NCI-H1417 (cell line): ENCODE results near the gene PLBD2.

Experiments used
- DNase-seq, 3 experiments: peaks; one replicate each; lab custom pipeline; 2025; lab: John Stamatoyannopoulos, UW

PLBD2 gene

GRCh38 chr12:113369391-113369985, 11.1 kb downstream of the PLBD2 start:
- DNase-seq, result no peak

GRCh38 chr12:113370923-113371682, 12.7 kb downstream of the PLBD2 start:
- DNase-seq, result no peak

- DNase-seq, result no peak
Measured at GRCh38 chr12:113371808-113372207, 13.4 kb downstream of the PLBD2 start.

- DNase-seq, result no peak
Measured at GRCh38 chr12:113372371-113372770, 14.0 kb downstream of the PLBD2 start.

- no peak for DNase-seq
Measured at GRCh38 chr12:113373440-113373839, 15.1 kb downstream of the PLBD2 start.

- no peak for DNase-seq
Measured at GRCh38 chr12:113373969-113374368, 15.6 kb downstream of the PLBD2 start.

- no peak for DNase-seq
Measured at GRCh38 chr12:113374823-113375428, 16.5 kb downstream of the PLBD2 start.

GRCh38 chr12:113378291-113378690, 19.9 kb downstream of the PLBD2 start:
- no peak for DNase-seq

- peak in 2 of 3 experiments; percentile 48 to 83 for DNase-seq
Measured at GRCh38 chr12:113381220-113381619, 22.8 kb downstream of the PLBD2 start.

GRCh38 chr12:113382206-113382605, 23.8 kb downstream of the PLBD2 start:
- no peak for DNase-seq

- DNase-seq, result no peak
Measured at GRCh38 chr12:113384778-113385177, 26.4 kb downstream of the PLBD2 start.

- no peak for DNase-seq
Measured at GRCh38 chr12:113385282-113385882, 27.0 kb downstream of the PLBD2 start.

GRCh38 chr12:113386866-113387566, 28.6 kb downstream of the PLBD2 start:
- no peak for DNase-seq

GRCh38 chr12:113387631-113388030, 29.2 kb downstream of the PLBD2 start:
- DNase-seq, result no peak

- DNase-seq, result no peak
Measured at GRCh38 chr12:113388351-113388750, 30.0 kb downstream of the PLBD2 start.

- no peak for DNase-seq
Measured at GRCh38 chr12:113390064-113391043, 32.0 kb downstream of the PLBD2 start.

GRCh38 chr12:113391145-113391544, 32.8 kb downstream of the PLBD2 start:
- no peak for DNase-seq

- no peak for DNase-seq
Measured at GRCh38 chr12:113391650-113392337, 33.4 kb downstream of the PLBD2 start.

GRCh38 chr12:113392520-113392919, 34.1 kb downstream of the PLBD2 start:
- no peak for DNase-seq

GRCh38 chr12:113392988-113393579, 34.7 kb downstream of the PLBD2 start:
- DNase-seq, result no peak
